Measurements from ENCODE around the gene ATG7.
"Not testable (repeated sequence)": the region's sequence is repeated elsewhere in the genome, so short reads cannot be mapped to it uniquely, and the experiment has no call there.

The ATG7 gene

DNA sequence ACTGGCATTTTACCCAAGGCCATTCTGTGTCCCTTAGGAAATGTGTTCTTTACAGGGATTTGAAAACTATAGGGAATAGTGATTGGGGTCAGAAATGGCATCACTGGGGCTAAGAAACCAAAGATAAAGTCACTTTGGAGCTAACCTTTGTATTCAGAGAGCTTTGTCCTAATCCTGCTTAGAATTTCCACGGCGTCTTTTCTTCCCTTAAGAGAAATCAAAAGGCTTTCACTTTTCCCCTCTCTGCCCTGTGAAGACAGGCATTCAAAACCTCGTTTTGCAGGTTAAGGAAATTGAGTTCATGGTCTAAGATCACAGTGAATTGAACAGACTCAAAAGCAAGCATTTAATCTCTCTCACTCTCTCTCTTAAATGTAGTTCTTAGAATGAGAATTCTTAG is 189.0 kb downstream of the ATG7 start:
- no peaks in the 10 kb centered on the region for H3K4me1 ChIP-seq (ENCODE audit: insufficient read depth, low read length)
- ATAC-seq (ENCODE audit: insufficient read depth, low read depth) (no peak), DNase-seq (no peak)
- H3K9ac ChIP-seq (ENCODE audit: low read depth, low read length), result no peak overlapping the region
- H2AFZ ChIP-seq (ENCODE audit: low read depth, low read length), result no peak overlapping the region
- no peak overlapping the region for H3K4me3 ChIP-seq (ENCODE audit: low read depth in 1 of 2, low read length in 2 of 2)
- H3K4me2 ChIP-seq (ENCODE audit: insufficient read depth, low read length), result no peak overlapping the region
- H3K9me3 ChIP-seq (ENCODE audit: insufficient read depth, low read length, severe bottlenecking), result no peaks in the 10 kb centered on the region
- H3K36me3 ChIP-seq (ENCODE audit: insufficient read depth, low read length), result no peaks in the 10 kb centered on the region; the same call in 1 of the 2 replicates
- H3K79me2 ChIP-seq (ENCODE audit: insufficient read depth, low read length), result no peaks in the 10 kb centered on the region
- H3K27ac ChIP-seq (ENCODE audit: low read length), result no peak overlapping the region
- H3K27me3 ChIP-seq (ENCODE audit: insufficient read depth, low read length, poor library complexity), result no peaks in the 10 kb centered on the region
- TF ChIP-seq EZH2 (IDR thresholded peaks at IDR 0.05; ENCODE audit: borderline replicate concordance, low read depth, low read length, severe bottlenecking), result no peak
- no peak for TF ChIP-seq CTCF (IDR thresholded peaks at IDR 0.05; ENCODE audit: borderline replicate concordance, extremely low read depth, low read length, poor library complexity, severe bottlenecking)
- H4K20me1 ChIP-seq (ENCODE audit: insufficient read depth, low read length), result no peaks in the 10 kb centered on the region

GRCh38 chr3:11462673-11463072 is 190.5 kb downstream of the ATG7 start:
- not testable (repeated sequence) for H3K4me2 ChIP-seq (ENCODE audit: insufficient read depth, low read length); H4K20me1 ChIP-seq (ENCODE audit: insufficient read depth, low read length); H3K4me1 ChIP-seq (ENCODE audit: insufficient read depth, low read length); H3K79me2 ChIP-seq (ENCODE audit: insufficient read depth, low read length); H3K27ac ChIP-seq (ENCODE audit: low read length); H3K9ac ChIP-seq (ENCODE audit: low read depth, low read length); H3K36me3 ChIP-seq (ENCODE audit: insufficient read depth, low read length); H3K9me3 ChIP-seq (ENCODE audit: insufficient read depth, low read length, severe bottlenecking); H3K27me3 ChIP-seq (ENCODE audit: insufficient read depth, low read length, poor library complexity); H3K4me3 ChIP-seq (ENCODE audit: low read depth in 1 of 2, low read length in 2 of 2); DNase-seq; H2AFZ ChIP-seq (ENCODE audit: low read depth, low read length); ATAC-seq (ENCODE audit: insufficient read depth, low read depth)

DNA sequence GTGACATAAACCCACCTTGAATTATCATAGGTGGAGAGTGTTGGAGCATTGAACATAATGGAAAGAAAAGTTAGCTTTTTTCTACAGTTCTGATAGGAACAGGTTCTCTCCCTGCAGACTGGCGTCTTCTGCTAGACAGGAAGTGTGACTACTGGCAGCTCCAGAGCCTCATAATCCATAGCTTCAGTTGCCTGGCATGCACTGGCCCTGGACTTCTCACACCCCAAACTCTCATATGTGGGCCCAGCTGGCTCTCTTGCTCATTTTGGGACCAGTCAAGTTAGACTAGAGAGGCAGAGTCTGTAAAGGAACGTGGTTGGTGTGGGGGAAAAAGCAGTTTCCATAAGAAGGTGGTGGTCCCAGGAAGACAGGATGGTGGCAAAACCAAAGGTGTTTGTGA is 191.4 kb downstream of the ATG7 start:
- no peak for TF ChIP-seq CTCF (IDR thresholded peaks at IDR 0.05; ENCODE audit: borderline replicate concordance, extremely low read depth, low read length, poor library complexity, severe bottlenecking)
- no peak for TF ChIP-seq EZH2 (IDR thresholded peaks at IDR 0.05; ENCODE audit: borderline replicate concordance, low read depth, low read length, severe bottlenecking)
- Histone ChIP-seq H2AFZ (ENCODE audit: low read depth, low read length) (no peak overlapping the region), H3K4me2 (ENCODE audit: insufficient read depth, low read length) (no peak overlapping the region), H3K9ac (ENCODE audit: low read depth, low read length) (no peak overlapping the region), H3K4me3 (ENCODE audit: low read depth in 1 of 2, low read length in 2 of 2) (no peak overlapping the region), H3K27me3 (ENCODE audit: insufficient read depth, low read length, poor library complexity) (no peaks in the 10 kb centered on the region), H3K27ac (ENCODE audit: low read length) (no peak overlapping the region), H3K4me1 (ENCODE audit: insufficient read depth, low read length) (no peaks in the 10 kb centered on the region), H3K9me3 (ENCODE audit: insufficient read depth, low read length, severe bottlenecking) (no peaks in the 10 kb centered on the region), H3K79me2 (ENCODE audit: insufficient read depth, low read length) (no peaks in the 10 kb centered on the region), H4K20me1 (ENCODE audit: insufficient read depth, low read length) (no peaks in the 10 kb centered on the region), H3K36me3 (ENCODE audit: insufficient read depth, low read length) (0 out of 2 replicates have a peak, but pooled peaks cover 3% of the 10 kb centered on the region)
- DNase-seq (no peak), ATAC-seq (ENCODE audit: insufficient read depth, low read depth) (no peak)

DNA sequence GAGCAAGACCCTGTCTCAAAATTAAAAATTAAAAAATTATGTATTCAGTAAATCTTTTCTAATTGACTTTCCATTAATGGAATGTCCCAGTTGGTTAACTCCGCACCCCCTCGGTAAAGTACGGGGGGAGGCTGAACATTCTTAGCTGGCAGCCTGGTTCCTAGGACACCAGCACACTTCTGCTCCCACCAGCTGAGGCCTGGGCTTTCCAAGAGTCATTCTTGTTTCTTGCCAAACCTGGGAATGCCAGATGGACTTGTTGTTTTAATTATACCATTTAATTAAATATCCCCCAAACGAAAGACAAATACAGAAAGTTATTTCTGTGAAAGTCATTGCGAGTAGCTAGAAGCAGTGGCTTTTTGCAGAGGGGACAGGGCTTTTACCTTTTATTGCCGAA is 192.2 kb downstream of the ATG7 start:
- no peak overlapping the region for H3K4me3 ChIP-seq (ENCODE audit: low read depth in 1 of 2, low read length in 2 of 2)
- H2AFZ ChIP-seq (ENCODE audit: low read depth, low read length), result no peak overlapping the region
- H3K36me3 ChIP-seq (ENCODE audit: insufficient read depth, low read length), result 0 out of 2 replicates have a peak, but pooled peaks cover 4% of the 10 kb centered on the region
- no peaks in the 10 kb centered on the region for H4K20me1 ChIP-seq (ENCODE audit: insufficient read depth, low read length)
- H3K9ac ChIP-seq (ENCODE audit: low read depth, low read length), result no peak overlapping the region
- H3K27me3 ChIP-seq (ENCODE audit: insufficient read depth, low read length, poor library complexity), result no peaks in the 10 kb centered on the region
- no peak overlapping the region for H3K27ac ChIP-seq (ENCODE audit: low read length)
- DNase-seq (no peak), ATAC-seq (ENCODE audit: insufficient read depth, low read depth) (no peak)
- no peaks in the 10 kb centered on the region for H3K9me3 ChIP-seq (ENCODE audit: insufficient read depth, low read length, severe bottlenecking)
- no peaks in the 10 kb centered on the region for H3K4me1 ChIP-seq (ENCODE audit: insufficient read depth, low read length)
- TF ChIP-seq EZH2 (IDR thresholded peaks at IDR 0.05; ENCODE audit: borderline replicate concordance, low read depth, low read length, severe bottlenecking) (no peak), CTCF (IDR thresholded peaks at IDR 0.05; ENCODE audit: borderline replicate concordance, extremely low read depth, low read length, poor library complexity, severe bottlenecking) (no peak)
- H3K79me2 ChIP-seq (ENCODE audit: insufficient read depth, low read length), result no peaks in the 10 kb centered on the region
- no peak overlapping the region for H3K4me2 ChIP-seq (ENCODE audit: insufficient read depth, low read length)
